Osteoblast (primary cell): ENCODE measurements around the gene GCNT2. TPM values are rescaled to one million over a fixed set of nuclear protein-coding genes. Genes with fewer than 3 reads are reported as not detected.

ENCODE experiments used
- DNase-seq: peaks from one replicate; pipeline ENCODE4 v3.0.0; 2011; ENCODE audit warnings: low spot score, mixed read lengths; ENCODE audit not compliant: insufficient read length; ENCODE audit errors: missing footprints
- H2AFZ ChIP-seq: 2 replicates; pipeline ENCODE4 v1.6.0; 2011; ENCODE audit warnings: mild to moderate bottlenecking, low read length
- H3K27ac ChIP-seq: 2 replicates; pipeline ENCODE4 v1.5.1; 2011; ENCODE audit warnings: mild to moderate bottlenecking, low read depth, low read length, moderate library complexity
- H3K27me3 ChIP-seq: 2 replicates; pipeline ENCODE4 v1.6.0; 2012; ENCODE audit warnings: mild to moderate bottlenecking, control low read depth, inconsistent platforms, low read length, moderate library complexity; ENCODE audit not compliant: insufficient read depth
- H3K36me3 ChIP-seq: 2 replicates; pipeline ENCODE4 v1.5.1; 2011; ENCODE audit warnings: mild to moderate bottlenecking, low read length, control low read depth, moderate library complexity; ENCODE audit not compliant: insufficient read depth
- H3K4me1 ChIP-seq: 2 replicates; pipeline ENCODE4 v1.5.1; 2011; ENCODE audit warnings: mild to moderate bottlenecking, low read length, control low read depth, moderate library complexity; ENCODE audit not compliant: insufficient read depth
- H3K4me2 ChIP-seq: 2 replicates; pipeline ENCODE4 v1.6.0; 2011; ENCODE audit warnings: mild to moderate bottlenecking, low read length; ENCODE audit not compliant: insufficient read depth
- H3K4me3 ChIP-seq: fragments of 200-600 bp; sonication (generic); 3 replicates; pipeline ENCODE4 v1.5.1; 2012; ENCODE audit warnings: mild to moderate bottlenecking, low read length, inconsistent platforms; ENCODE audit not compliant: insufficient read depth
- H3K79me2 ChIP-seq: 2 replicates; pipeline ENCODE4 v1.6.0; 2012; ENCODE audit warnings: mild to moderate bottlenecking, low read length, control low read depth, inconsistent platforms; ENCODE audit not compliant: insufficient read depth
- H3K9me3 ChIP-seq: 2 replicates; pipeline ENCODE4 v1.5.1; 2011; ENCODE audit warnings: low read depth, low read length, control low read depth
- H4K20me1 ChIP-seq: 2 replicates; pipeline ENCODE4 v1.6.0; 2012; ENCODE audit warnings: mild to moderate bottlenecking, low read length, control low read depth; ENCODE audit not compliant: insufficient read depth
- CTCF ChIP-seq: IDR thresholded peaks from 2 replicates; pipeline ENCODE4 v1.5.1; 2011; ENCODE audit warnings: mild to moderate bottlenecking, low read depth, low read length, moderate library complexity; ENCODE audit errors: extremely low read depth
- total RNA-seq: library from RNA; depleted of rRNA; stranded (reverse); fragments of >200 nt; gene quantifications from 2 replicates; pipeline ENCODE4 v1.2.3, GENCODE V29; 2012

Gene GCNT2
- total RNA-seq, 1 donor = 0.72 TPM

- no peak overlapping the region for H3K27ac ChIP-seq
- H2AFZ ChIP-seq = no peak overlapping the region
- H3K4me3 ChIP-seq = no peak overlapping the region
- DNase-seq = no peak
- no peak overlapping the region for H3K4me2 ChIP-seq
- no peaks in the 10 kb centered on the region for H3K27me3 ChIP-seq
- no peak for TF ChIP-seq CTCF
- H3K36me3 ChIP-seq = no peaks in the 10 kb centered on the region
- H3K4me1 ChIP-seq = peaks cover 4% of the 10 kb centered on the region
- no peaks in the 10 kb centered on the region for H4K20me1 ChIP-seq
- H3K79me2 ChIP-seq = no peaks in the 10 kb centered on the region
- no peaks in the 10 kb centered on the region for H3K9me3 ChIP-seq
These were observed 32.7 kb downstream of the GCNT2 start for GRCh38 chr6:10553871-10554270.

GRCh38 chr6:10554826-10555225 lies 33.7 kb downstream of the GCNT2 start:
- Histone ChIP-seq H3K27ac (no peak overlapping the region), H3K4me2 (no peak overlapping the region), H2AFZ (no peak overlapping the region), H3K36me3 (no peaks in the 10 kb centered on the region), H3K9me3 (no peaks in the 10 kb centered on the region), H3K4me1 (peaks cover 4% of the 10 kb centered on the region), H3K27me3 (no peaks in the 10 kb centered on the region), H4K20me1 (no peaks in the 10 kb centered on the region), H3K4me3 (no peak overlapping the region), H3K79me2 (no peaks in the 10 kb centered on the region)
- TF ChIP-seq CTCF = no peak
- DNase-seq = no peak

GRCh38 chr6:10555625-10556309 lies 34.6 kb downstream of the GCNT2 start:
- Histone ChIP-seq H3K36me3 (no peaks in the 10 kb centered on the region), H3K27me3 (no peaks in the 10 kb centered on the region), H3K4me1 (peaks cover 4% of the 10 kb centered on the region), H3K4me2 (peak overlapping the region; percentile 85), H2AFZ (peak overlapping the region; percentile 79), H4K20me1 (no peaks in the 10 kb centered on the region), H3K4me3 (peak overlapping the region; percentile 68), H3K79me2 (no peaks in the 10 kb centered on the region), H3K9me3 (no peaks in the 10 kb centered on the region), H3K27ac (no peak overlapping the region)
- DNase-seq = no peak
- TF ChIP-seq CTCF = no peak

GRCh38 chr6:10556589-10556988 lies 35.4 kb downstream of the GCNT2 start:
- Histone ChIP-seq H3K27me3 (no peaks in the 10 kb centered on the region), H3K4me1 (peaks cover 4% of the 10 kb centered on the region), H4K20me1 (no peaks in the 10 kb centered on the region), H3K79me2 (no peaks in the 10 kb centered on the region), H2AFZ (no peak overlapping the region), H3K9me3 (no peaks in the 10 kb centered on the region), H3K36me3 (no peaks in the 10 kb centered on the region), H3K4me2 (peak overlapping the region; percentile 85), H3K27ac (no peak overlapping the region), H3K4me3 (no peak overlapping the region)
- DNase-seq = no peak
- no peak for TF ChIP-seq CTCF
